K562 (cell line): ENCODE measurements around the gene AHNAK. TPM values are rescaled to one million over a fixed set of nuclear protein-coding genes. Genes with fewer than 3 reads are reported as not detected.
A peak's percentile ranks its signal among the peaks of the same experiment; 100 is the strongest.

Experiments
- ATAC-seq: fragments of 200-7000 bp; cut with Tn5 transposase; 3 replicates; pipeline ENCODE4 v1.9.1; 2020; ENCODE audit warnings: moderate library complexity
- BruUV-seq: library from RNA; stranded (reverse); fragments of 400-500 nt; replicated peaks from 2 replicates; lab custom pipeline; 2021; lab: Mats Ljungman, UMichigan
- CTCF ChIA-PET: fragments of 300-600 bp; formaldehyde crosslinking; extraction: SDS; loops from one replicate; lab custom pipeline; 2021; ENCODE audit warnings: low intra/inter-chr PET ratio; lab: Yijun Ruan, JAX
- POLR2A ChIA-PET: fragments of 300-600, 350-650 bp; sonication (Branson Sonifier 250); formaldehyde crosslinking; extraction: SDS; loops from one replicate; lab custom pipeline; 2021; ENCODE audit warnings: antibody characterized with exemption, inconsistent platforms; lab: Yijun Ruan, JAX
- DNase-seq, 4 experiments: peaks; one replicate each; pipeline versions ENCODE4 v3.0.0 to v3.0.0-alpha.2; 2011 to 2018; ENCODE audit warnings: low spot score in 3 of 4, mixed read lengths in 3 of 4; ENCODE audit errors: extremely low read depth in 1 of 4
- FAIRE-seq: peaks from 2 replicates; lab custom pipeline; 2011; peaks lifted over from hg19 to GRCh38; lab: Jason Lieb, UNC
- H2AFZ ChIP-seq: 2 replicates; pipeline ENCODE4 v1.6.0; 2011; ENCODE audit warnings: low read depth, low read length, control low read depth, inconsistent platforms
- H3K27ac ChIP-seq: fragments of 200-600 bp; 3 replicates; pipeline ENCODE4 v1.8.0; 2011; ENCODE audit warnings: low read depth, mild to moderate bottlenecking, control low read depth, inconsistent platforms, low read length, moderate library complexity, mixed read lengths; ENCODE audit errors: extremely low read depth
- H3K27me3 ChIP-seq, 2 experiments: fragments of 300-600 bp in 1 of 2; 2 replicates in 1 of 2; 3 replicates in 1 of 2; pipeline versions ENCODE4 v1.6.0 to v1.8.0; 2011; ENCODE audit warnings: inconsistent platforms in 2 of 2, low read length in 2 of 2, mild to moderate bottlenecking in 1 of 2, mixed read lengths in 1 of 2, moderate library complexity in 1 of 2; ENCODE audit not compliant: control insufficient read depth in 2 of 2, insufficient read depth in 2 of 2
- H3K36me3 ChIP-seq: fragments of 300-600 bp; 3 replicates; pipeline ENCODE4 v1.8.0; 2011; ENCODE audit warnings: mild to moderate bottlenecking, low read length, inconsistent platforms; ENCODE audit not compliant: control insufficient read depth, insufficient read depth
- H3K4me1 ChIP-seq, 2 experiments: fragments of 200-600 bp in 1 of 2; replicated peaks in 1 of 2; 2 replicates in 1 of 2; 3 replicates in 1 of 2; pipeline versions ENCODE4 v1.5.1 to v1.8.0; 2011; ENCODE audit warnings: inconsistent platforms in 2 of 2, low read length in 2 of 2, mild to moderate bottlenecking in 1 of 2, mixed read lengths in 1 of 2, moderate library complexity in 1 of 2; ENCODE audit not compliant: control insufficient read depth in 2 of 2, insufficient read depth in 2 of 2
- H3K4me2 ChIP-seq: 2 replicates; pipeline ENCODE4 v1.6.1; 2011; ENCODE audit warnings: low read length, control low read depth, inconsistent platforms, mixed read lengths; ENCODE audit not compliant: insufficient read depth
- H3K4me3 ChIP-seq: fragments of 200-600 bp; sonication (generic), shearing (Covaris generic); 2 replicates; pipeline ENCODE4 v1.5.1; 2016; ENCODE audit warnings: control low read depth, inconsistent platforms
- H3K79me2 ChIP-seq: fragments of 200-600 bp; 3 replicates; pipeline ENCODE4 v1.8.0; 2011; ENCODE audit warnings: low read length, inconsistent platforms; ENCODE audit not compliant: control insufficient read depth, insufficient read depth
- H3K9ac ChIP-seq, 2 experiments: 2 replicates each; pipeline versions ENCODE4 v1.6.0 to v1.6.1; 2011; ENCODE audit warnings: low read depth in 2 of 2, low read length in 2 of 2, control low read depth in 1 of 2, inconsistent platforms in 1 of 2, mild to moderate bottlenecking in 1 of 2, mixed read lengths in 1 of 2; ENCODE audit not compliant: insufficient read depth in 1 of 2
- H3K9me1 ChIP-seq: one replicate; pipeline ENCODE4 v1.6.0; 2011; ENCODE audit warnings: inconsistent platforms, mild to moderate bottlenecking, low read length, moderate library complexity; ENCODE audit not compliant: control insufficient read depth, insufficient read depth
- H3K9me3 ChIP-seq: replicated peaks from 2 replicates; pipeline ENCODE4 v1.5.1; 2011; ENCODE audit warnings: low read depth, low read length, inconsistent platforms; ENCODE audit not compliant: control insufficient read depth, insufficient read depth
- H4K20me1 ChIP-seq: replicated peaks from 2 replicates; pipeline ENCODE4 v1.6.1; 2011; ENCODE audit warnings: low read length, inconsistent platforms, mixed read lengths; ENCODE audit not compliant: control insufficient read depth, insufficient read depth
- ARNT ChIP-seq, 2 experiments: fragments of 450-650 bp; IDR thresholded peaks; 2 replicates each; pipeline ENCODE4 v1.6.1; 2016; ENCODE audit warnings: mild to moderate bottlenecking in 1 of 2
- FOS ChIP-seq: IDR thresholded peaks from 3 replicates; pipeline ENCODE4 v1.6.1; 2011; ENCODE audit not compliant: insufficient read length; ENCODE audit errors: extremely low read depth
- HDAC6 ChIP-seq: IDR thresholded peaks from 2 replicates; pipeline ENCODE4 v1.6.1; 2012; ENCODE audit warnings: low read depth, mild to moderate bottlenecking, control low read depth, inconsistent platforms, low read length, moderate library complexity
- JUNB ChIP-seq: fragments of 450-650 bp; formaldehyde crosslinking; conservative IDR thresholded peaks from 2 replicates; pipeline ENCODE4 v1.4.0; 2020; ENCODE audit warnings: mild to moderate bottlenecking
- NR4A1 ChIP-seq, 2 experiments: fragments of 250-450 bp in 1 of 2; fragments of 450-650 bp in 1 of 2; sonication (Bioruptor Pico) in 1 of 2; IDR thresholded peaks; 2 replicates each; pipeline versions ENCODE4 v1.4.0 to v1.6.1; 2016 to 2020; ENCODE audit warnings: mild to moderate bottlenecking in 2 of 2, missing compliant biosample characterization in 1 of 2, missing genetic modification characterization in 1 of 2, moderate library complexity in 1 of 2
- PPARD ChIP-seq: fragments of 250-450 bp; sonication (Bioruptor Pico); IDR thresholded peaks from 2 replicates; pipeline ENCODE4 v1.8.0; 2022; ENCODE audit warnings: inconsistent platforms, mild to moderate bottlenecking, moderate library complexity
- SMAD2 ChIP-seq: fragments of 150-350 bp; IDR thresholded peaks from 2 replicates; pipeline ENCODE4 v1.6.1; 2014; ENCODE audit warnings: low read depth, mild to moderate bottlenecking, low read length
- TEAD1 ChIP-seq, 2 experiments: fragments of 450-650 bp in 1 of 2; sonication (generic) in 1 of 2; formaldehyde crosslinking; IDR thresholded peaks; 2 replicates each; pipeline versions ENCODE4 v1.4.0 to v1.8.0; 2020 to 2022; ENCODE audit warnings: mild to moderate bottlenecking in 2 of 2, missing genetic modification reagents in 1 of 2
- ZBED1 ChIP-seq: IDR thresholded peaks from 2 replicates; pipeline ENCODE4 v1.6.1; 2014
- ZNF121 ChIP-seq: sonication (generic); formaldehyde crosslinking; conservative IDR thresholded peaks from 2 replicates; pipeline ENCODE4 v1.8.0; 2022; ENCODE audit warnings: missing genetic modification reagents
- ZNF324 ChIP-seq: fragments of 250-450 bp; sonication (Bioruptor Pico); IDR thresholded peaks from 2 replicates; pipeline ENCODE4 v1.4.0; 2020; ENCODE audit warnings: mild to moderate bottlenecking
- WGBS: fragments of 100-300 bp; shearing (Covaris generic); methylation state at CpG from one replicate; pipeline ENCODE4 v1.1.6; 2016; ENCODE audit warnings: low coverage, mixed read lengths; ENCODE audit not compliant: insufficient coverage; ENCODE audit errors: missing lambda C conversion rate; 5-methylcytosine and 5-hydroxymethylcytosine counted together
- in situ Hi-C: fragments of 300-500 bp; cut with MboI; formaldehyde crosslinking; loops from 4 replicates; pipeline ENCODE4 v1.15.0; 2018; ENCODE audit warnings: inconsistent platforms, mixed read lengths
- intact Hi-C: fragments of 100-400 bp; cut with micrococcal nuclease; formaldehyde crosslinking; loops from 2 replicates; pipeline ENCODE4 v1.14.2; 2022
- polyA plus RNA-seq, 8 experiments: library from polyadenylated mRNA; depleted of rRNA in 4 of 8; stranded (reverse) in 5 of 8; unstranded in 3 of 8; fragments of >200 nt; fragmentation: Nextera tagmentation in 2 of 8; fragmentation: Illumina TruSeq in 1 of 8; extraction: Ambion mirVana in 2 of 8; extraction: Trizol in 1 of 8; gene quantifications; 2 replicates each; pipeline versions ENCODE4 v1.2.1 to v1.2.3, GENCODE V29; 2011 to 2014; ENCODE audit warnings: inconsistent platforms in 1 of 8, missing spikeins in 1 of 8
- total RNA-seq, 7 experiments: library from RNA; depleted of rRNA in 6 of 7; stranded (reverse); fragments of >200 nt in 6 of 7; fragmentation: Illumina TruSeq in 2 of 7; extraction: Trizol in 2 of 7; gene quantifications; 2 replicates each; pipeline versions ENCODE4 v1.2.1 to v1.2.3, GENCODE V29; 2011 to 2021; ENCODE audit warnings: low replicate concordance in 1 of 7
- TF ChIP-seq, protein P1 (sequence below): fragments of 450-650 bp; IDR thresholded peaks from 2 replicates; pipeline ENCODE4 v1.6.1; 2016; ENCODE audit warnings: antibody characterized with exemption
- TF ChIP-seq, protein P2 (sequence below): fragments of 450-650 bp; IDR thresholded peaks from 2 replicates; pipeline ENCODE4 v1.7.1; 2018; ENCODE audit warnings: mild to moderate bottlenecking, low read depth; ENCODE audit not compliant: partially characterized antibody

Gene AHNAK
- total and polyA plus RNA-seq, 9 of the 15 experiments (the other 6 are each of a cell fraction or from before 2014, with no cell fraction given) = 1.5 to 89.7 (median 45.0) TPM

DNA sequence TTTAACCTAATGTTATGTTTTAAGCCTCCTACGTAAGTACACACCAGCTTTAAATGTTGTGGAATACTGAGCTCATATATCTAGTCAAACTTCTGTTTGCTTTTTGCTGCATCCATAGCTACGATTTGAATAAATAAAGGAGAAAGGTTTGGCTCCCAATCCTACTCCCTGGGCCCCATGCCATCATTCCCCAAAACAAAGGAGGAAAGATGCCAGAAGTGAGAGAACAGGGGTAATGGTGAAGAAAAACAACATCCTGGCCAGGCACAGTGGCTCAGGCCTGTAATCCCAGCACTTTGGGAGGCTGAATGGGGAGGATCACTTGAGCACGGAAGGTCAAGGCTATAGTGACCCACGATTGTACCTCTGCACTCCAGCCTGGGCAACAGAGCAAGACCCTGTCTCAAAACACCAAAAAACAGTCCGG is 101.3 kb downstream of the AHNAK start:
- ChIA-PET CTCF (no interaction called here), POLR2A (interaction anchor here (0.6 to 3.9 kb wide), 8 partner anchors 9 to 494 kb away, joined by 3 to 18 read pairs (median 4); partner anchors contain the start of genes C11orf98, CSKMT and TUT1)
- no peak for TF ChIP-seq HDAC6
- no peak for TF ChIP-seq ZBED1
- peak; percentile 32; the same call in 1 of the 2 replicates for TF ChIP-seq ZNF121 (CRISPR knock-in tag)
- in situ Hi-C loops (no loop called here), intact Hi-C loops (no loop called here)
- Histone ChIP-seq H3K9me3 (no peaks in the 10 kb centered on the region), H3K9me1 (no peaks in the 10 kb centered on the region), H3K4me2 (no peak overlapping the region), H3K4me3 (no peak overlapping the region), H4K20me1 (no peaks in the 10 kb centered on the region), H3K79me2 (no peaks in the 10 kb centered on the region), H3K27me3 (no peaks in the 10 kb centered on the region; a peak in 1 of 5 replicates), H3K27ac (no peak overlapping the region), H3K36me3 (no peaks in the 10 kb centered on the region), H3K4me1 (peaks cover 1 to 16% of the 10 kb centered on the region in 2 experiments), H2AFZ (no peak overlapping the region), H3K9ac (no peak overlapping the region)
- BruUV-seq = no TSS peak
- no peak for FAIRE-seq
- WGBS = 70% methylated on average over 5 of the region's 5 CpGs
- ATAC-seq = no peak
- no peak for DNase-seq

DNA sequence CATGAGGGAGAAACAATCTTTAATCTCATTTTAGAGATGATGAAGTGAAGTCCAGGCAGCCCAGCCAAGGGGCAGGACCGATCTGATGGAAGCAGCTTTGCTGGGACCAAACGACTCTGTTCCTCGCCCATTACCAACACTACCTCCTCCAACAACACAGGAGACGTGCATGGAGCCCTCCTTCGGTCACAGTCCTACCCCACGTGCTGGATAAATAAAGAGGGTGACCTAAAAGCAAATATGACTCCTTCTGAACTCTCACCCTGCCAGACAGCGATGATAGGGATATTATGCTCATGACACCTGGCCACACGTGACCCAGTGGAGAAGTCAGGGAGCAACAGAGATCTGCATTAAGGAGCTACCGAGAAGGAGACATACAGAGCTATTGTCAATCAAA is 101.8 kb downstream of the AHNAK start:
- no peaks in the 10 kb centered on the region for H3K79me2 ChIP-seq
- no peak overlapping the region for H3K4me3 ChIP-seq
- H3K9me1 ChIP-seq = no peaks in the 10 kb centered on the region
- 28% methylated on average over 9 of the region's 9 CpGs for WGBS
- H2AFZ ChIP-seq = no peak overlapping the region
- no peak for ATAC-seq
- no peaks in the 10 kb centered on the region for H3K9me3 ChIP-seq
- no peak overlapping the region for H3K4me2 ChIP-seq
- CTCF ChIA-PET = no interaction called here
- no peaks in the 10 kb centered on the region; a peak in 1 of 5 replicates for H3K27me3 ChIP-seq
- POLR2A ChIA-PET = interaction anchor here (0.6 to 3.9 kb wide), 7 partner anchors 9 to 494 kb away, joined by 3 to 18 read pairs (median 4); partner anchors contain the start of genes C11orf98 and CSKMT
- in situ Hi-C loops = no loop called here
- no TSS peak for BruUV-seq
- intact Hi-C loops = no loop called here
- no peaks in the 10 kb centered on the region for H3K36me3 ChIP-seq
- H3K4me1 ChIP-seq = peaks cover 6 to 21% of the 10 kb centered on the region in 2 experiments
- no peak for DNase-seq
- no peak overlapping the region for H3K9ac ChIP-seq
- no peaks in the 10 kb centered on the region for H4K20me1 ChIP-seq
- H3K27ac ChIP-seq = no peak overlapping the region
- no peak for FAIRE-seq
- TF ChIP-seq, protein P1, sequence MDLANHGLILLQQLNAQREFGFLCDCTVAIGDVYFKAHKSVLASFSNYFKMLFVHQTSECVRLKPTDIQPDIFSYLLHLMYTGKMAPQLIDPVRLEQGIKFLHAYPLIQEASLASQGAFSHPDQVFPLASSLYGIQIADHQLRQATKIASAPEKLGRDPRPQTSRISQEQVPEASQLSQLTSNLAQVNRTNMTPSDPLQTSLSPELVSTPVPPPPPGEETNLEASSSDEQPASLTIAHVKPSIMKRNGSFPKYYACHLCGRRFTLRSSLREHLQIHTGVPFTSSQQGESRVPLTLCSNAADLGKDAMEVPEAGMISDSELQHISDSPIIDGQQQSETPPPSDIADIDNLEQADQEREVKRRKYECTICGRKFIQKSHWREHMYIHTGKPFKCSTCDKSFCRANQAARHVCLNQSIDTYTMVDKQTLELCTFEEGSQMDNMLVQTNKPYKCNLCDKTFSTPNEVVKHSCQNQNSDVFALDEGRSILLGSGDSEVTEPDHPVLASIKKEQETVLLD = no peak
- no peak for TF ChIP-seq PPARD (CRISPR knock-in tag)
- no peak for TF ChIP-seq ZNF324 (CRISPR knock-in tag)
- TF ChIP-seq, protein P2, sequence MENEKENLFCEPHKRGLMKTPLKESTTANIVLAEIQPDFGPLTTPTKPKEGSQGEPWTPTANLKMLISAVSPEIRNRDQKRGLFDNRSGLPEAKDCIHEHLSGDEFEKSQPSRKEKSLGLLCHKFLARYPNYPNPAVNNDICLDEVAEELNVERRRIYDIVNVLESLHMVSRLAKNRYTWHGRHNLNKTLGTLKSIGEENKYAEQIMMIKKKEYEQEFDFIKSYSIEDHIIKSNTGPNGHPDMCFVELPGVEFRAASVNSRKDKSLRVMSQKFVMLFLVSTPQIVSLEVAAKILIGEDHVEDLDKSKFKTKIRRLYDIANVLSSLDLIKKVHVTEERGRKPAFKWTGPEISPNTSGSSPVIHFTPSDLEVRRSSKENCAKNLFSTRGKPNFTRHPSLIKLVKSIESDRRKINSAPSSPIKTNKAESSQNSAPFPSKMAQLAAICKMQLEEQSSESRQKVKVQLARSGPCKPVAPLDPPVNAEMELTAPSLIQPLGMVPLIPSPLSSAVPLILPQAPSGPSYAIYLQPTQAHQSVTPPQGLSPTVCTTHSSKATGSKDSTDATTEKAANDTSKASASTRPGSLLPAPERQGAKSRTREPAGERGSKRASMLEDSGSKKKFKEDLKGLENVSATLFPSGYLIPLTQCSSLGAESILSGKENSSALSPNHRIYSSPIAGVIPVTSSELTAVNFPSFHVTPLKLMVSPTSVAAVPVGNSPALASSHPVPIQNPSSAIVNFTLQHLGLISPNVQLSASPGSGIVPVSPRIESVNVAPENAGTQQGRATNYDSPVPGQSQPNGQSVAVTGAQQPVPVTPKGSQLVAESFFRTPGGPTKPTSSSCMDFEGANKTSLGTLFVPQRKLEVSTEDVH = no peak
- TF ChIP-seq SMAD2 = no peak
- TF ChIP-seq JUNB (CRISPR knock-in tag) = no peak
- no peak for TF ChIP-seq FOS
- no peak for TF ChIP-seq TEAD1 (CRISPR knock-in tag; IDR thresholded peaks at IDR 0.05)
- no peak for TF ChIP-seq NR4A1 (CRISPR knock-in tag; IDR thresholded peaks at IDR 0.05)
- no peak for TF ChIP-seq NR4A1 (tag; IDR thresholded peaks at IDR 0.05)
- no peak for TF ChIP-seq ARNT (IDR thresholded peaks at IDR 0.05)
